ENCODE data around the gene TMEM14A. TPM values are rescaled to one million over a fixed set of nuclear protein-coding genes. Genes with fewer than 3 reads are reported as not detected.
"Not testable (repeated sequence)": the region's sequence is repeated elsewhere in the genome, so short reads cannot be mapped to it uniquely, and the experiment has no call there.

Gene TMEM14A
- total RNA-seq, 1 experiment from 2014 or later = 113 TPM

GRCh38 chr6:52653151-52653550 is 17.8 kb upstream of the TMEM14A start:
- in situ Hi-C loops (cut with HindIII; ENCODE audit: low pct_unique_long_range_greater_than_20kb, low sequenced_read_pairs) = loop anchor here (25.0 kb wide), 2 partner anchors 241 to 366 kb away; partner anchors contain the start of genes EFHC1 and MCM3
- no peak for DNase-seq (ENCODE audit: low read depth)

DNA sequence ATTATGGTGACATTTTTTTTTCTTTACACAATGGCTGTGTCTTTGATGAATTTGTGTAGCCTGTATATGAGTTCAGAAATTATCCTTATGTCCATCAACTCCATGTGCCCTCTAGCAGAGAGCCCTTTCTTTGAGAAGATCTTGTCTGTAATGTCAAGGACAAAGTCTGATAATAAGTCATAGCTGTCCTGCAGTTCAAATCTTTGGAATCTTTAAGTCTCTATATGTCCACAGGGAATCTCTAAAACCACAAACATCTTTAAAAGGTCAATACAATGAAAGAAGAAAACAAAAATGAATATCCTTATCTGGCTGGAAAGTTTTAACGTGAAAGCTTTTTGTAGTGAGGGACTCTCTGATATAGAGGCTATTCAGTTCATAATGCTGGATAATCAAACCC is 16.9 kb upstream of the TMEM14A start:
- no peak for DNase-seq (ENCODE audit: low read depth)
- in situ Hi-C loops (cut with HindIII; ENCODE audit: low pct_unique_long_range_greater_than_20kb, low sequenced_read_pairs) = loop anchor here (25.0 kb wide), 2 partner anchors 242 to 367 kb away; partner anchors contain the start of genes EFHC1 and MCM3

GRCh38 chr6:52654592-52654991 is 16.3 kb upstream of the TMEM14A start:
- in situ Hi-C loops (cut with HindIII; ENCODE audit: low pct_unique_long_range_greater_than_20kb, low sequenced_read_pairs) = loop anchor here (25.0 kb wide), 2 partner anchors 242 to 367 kb away; partner anchors contain the start of genes EFHC1 and MCM3
- no peak for DNase-seq (ENCODE audit: low read depth)

- in situ Hi-C loops (cut with HindIII; ENCODE audit: low pct_unique_long_range_greater_than_20kb, low sequenced_read_pairs) = loop anchor here (25.0 kb wide), 2 partner anchors 244 to 369 kb away; partner anchors contain the start of genes EFHC1 and MCM3
- not testable (repeated sequence) for DNase-seq (ENCODE audit: low read depth)
Observed at GRCh38 chr6:52655941-52656340, 15.0 kb upstream of the TMEM14A start.

GRCh38 chr6:52657870-52658269 is 13.0 kb upstream of the TMEM14A start:
- in situ Hi-C loops (cut with HindIII; ENCODE audit: low pct_unique_long_range_greater_than_20kb, low sequenced_read_pairs) = loop anchor here (25.0 kb wide), 2 partner anchors 246 to 371 kb away; partner anchors contain the start of genes EFHC1 and MCM3
- DNase-seq (ENCODE audit: low read depth) = no peak

GRCh38 chr6:52661551-52661950 is 9.4 kb upstream of the TMEM14A start:
- in situ Hi-C loops (cut with HindIII; ENCODE audit: low pct_unique_long_range_greater_than_20kb, low sequenced_read_pairs) = loop anchor here (25.0 kb wide), 2 partner anchors 249 to 374 kb away; partner anchors contain the start of genes EFHC1 and MCM3
- no peak for DNase-seq (ENCODE audit: low read depth)

DNA sequence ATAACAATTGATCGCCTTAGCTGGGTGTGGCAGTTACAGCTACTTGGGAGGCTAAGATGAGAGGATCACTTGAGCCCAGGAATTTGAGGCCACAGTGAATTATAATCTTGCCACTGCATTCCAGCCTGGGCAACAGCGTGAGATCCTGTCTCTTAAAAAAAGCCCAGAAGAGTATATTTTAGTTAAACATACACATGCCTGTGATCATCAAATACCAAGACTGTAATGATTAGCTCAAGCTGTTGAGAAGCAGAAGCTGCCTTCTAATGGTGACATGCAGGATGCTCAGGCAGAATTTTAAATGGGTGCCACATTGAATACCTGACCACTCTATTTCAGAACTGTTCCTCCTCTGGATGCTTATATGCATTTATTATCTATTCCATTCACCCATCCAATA is 8.9 kb upstream of the TMEM14A start:
- in situ Hi-C loops (cut with HindIII; ENCODE audit: low pct_unique_long_range_greater_than_20kb, low sequenced_read_pairs) = loop anchor here (25.0 kb wide), 2 partner anchors 250 to 375 kb away; partner anchors contain the start of genes EFHC1 and MCM3
- peak; percentile 54 for DNase-seq (ENCODE audit: low read depth)

DNA sequence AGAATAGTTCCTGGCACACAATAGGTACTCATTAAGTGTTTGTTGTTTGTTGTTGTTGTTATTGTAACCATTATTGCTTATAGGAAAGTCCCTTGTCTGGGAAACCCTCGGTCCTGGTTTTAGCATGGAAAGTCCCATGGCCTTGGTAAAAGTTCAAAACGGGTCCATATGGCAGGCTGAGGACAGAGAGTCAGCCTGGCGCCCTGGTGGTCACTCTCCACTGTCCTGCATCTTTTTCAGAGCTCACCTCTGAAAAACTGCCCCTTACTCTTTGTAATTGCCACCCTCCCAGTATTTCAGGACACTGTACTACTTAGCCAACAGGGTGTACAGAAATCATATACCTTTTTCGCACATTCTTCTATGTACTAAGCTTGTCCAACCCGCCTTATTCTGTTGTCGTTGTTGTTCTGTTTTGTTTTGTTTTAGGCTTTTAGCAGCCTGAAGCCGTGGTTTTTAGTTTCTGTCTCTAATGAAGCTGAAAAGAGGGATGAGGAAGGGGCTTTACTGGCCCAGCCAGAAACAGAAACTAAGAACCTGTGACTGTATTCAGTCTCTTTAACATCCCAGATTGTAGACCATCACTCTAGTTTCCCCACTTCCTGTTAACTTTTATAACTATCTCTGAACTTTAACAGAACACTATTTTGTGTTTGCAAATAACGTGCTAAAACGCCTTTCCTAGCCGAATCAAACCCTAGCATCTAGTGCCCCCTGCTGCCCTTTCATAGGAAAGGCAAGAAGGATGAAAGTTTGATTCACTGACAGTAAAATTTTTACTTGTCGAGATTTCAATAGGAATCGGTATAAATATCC is 7.6 kb upstream of the TMEM14A start:
- in situ Hi-C loops (cut with HindIII; ENCODE audit: low pct_unique_long_range_greater_than_20kb, low sequenced_read_pairs) = loop anchor here (25.0 kb wide), 2 partner anchors 251 to 376 kb away; partner anchors contain the start of genes EFHC1 and MCM3
- peak; percentile 70 for DNase-seq (ENCODE audit: low read depth)

DNA sequence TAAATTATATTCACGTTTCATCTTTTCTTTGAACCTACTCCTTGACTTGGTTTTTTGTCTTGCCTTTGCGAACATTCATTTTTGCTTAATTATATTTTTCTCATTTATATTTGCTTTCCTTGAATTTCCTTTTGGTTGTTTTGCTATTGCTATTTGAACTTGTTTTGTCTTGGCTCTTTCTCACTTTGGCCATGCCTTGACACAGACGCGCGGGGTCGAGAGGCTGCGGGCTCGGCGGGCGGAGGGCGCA is 7.1 kb upstream of the TMEM14A start:
- DNase-seq (ENCODE audit: low read depth) = no peak
- in situ Hi-C loops (cut with HindIII; ENCODE audit: low pct_unique_long_range_greater_than_20kb, low sequenced_read_pairs) = loop anchor here (25.0 kb wide), 2 partner anchors 252 to 377 kb away; partner anchors contain the start of genes EFHC1 and MCM3

DNA sequence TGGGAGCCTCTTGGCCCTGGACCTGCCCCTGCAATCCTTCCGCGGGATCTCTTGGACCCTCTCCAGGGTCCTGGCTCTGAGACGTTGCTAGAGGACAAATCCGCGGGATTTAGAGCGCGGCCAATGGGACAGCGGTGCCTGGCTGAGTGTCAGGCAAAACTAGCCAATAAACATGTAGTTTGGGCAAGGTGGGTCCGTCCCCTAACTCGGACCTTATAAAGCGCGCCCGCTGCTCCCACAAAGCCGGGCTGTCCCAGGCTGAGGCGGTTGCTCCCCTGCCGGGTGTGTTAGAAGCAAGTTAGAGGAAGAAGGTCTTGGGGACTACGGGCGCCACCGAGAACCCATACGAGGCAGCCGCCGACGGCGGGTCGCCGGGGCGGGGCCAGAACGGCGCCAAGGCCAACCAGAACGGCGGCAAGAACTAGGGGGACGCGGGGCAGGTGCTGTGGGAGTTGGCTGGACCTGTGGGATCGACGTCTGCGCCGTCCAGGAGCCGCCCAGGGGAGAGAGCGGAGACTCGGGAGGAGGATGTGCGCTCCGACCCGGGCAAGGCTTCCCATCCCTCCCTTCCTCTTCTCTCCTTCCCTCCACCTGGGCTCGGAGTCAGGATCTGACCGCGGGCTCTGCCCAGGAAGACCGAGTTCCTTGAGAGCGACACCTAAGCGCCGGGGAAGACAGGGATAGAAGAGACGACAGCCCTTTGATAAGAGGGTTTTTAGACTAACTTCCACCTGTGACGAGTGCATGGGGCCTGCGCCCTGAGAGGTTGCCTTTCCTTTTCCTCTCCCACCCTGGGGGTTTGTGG is 6.5 kb upstream of the TMEM14A start:
- peak; percentile 92 for DNase-seq (ENCODE audit: low read depth)
- in situ Hi-C loops (cut with HindIII; ENCODE audit: low pct_unique_long_range_greater_than_20kb, low sequenced_read_pairs) = loop anchor here (25.0 kb wide), 2 partner anchors 252 to 377 kb away; partner anchors contain the start of genes EFHC1 and MCM3

DNA sequence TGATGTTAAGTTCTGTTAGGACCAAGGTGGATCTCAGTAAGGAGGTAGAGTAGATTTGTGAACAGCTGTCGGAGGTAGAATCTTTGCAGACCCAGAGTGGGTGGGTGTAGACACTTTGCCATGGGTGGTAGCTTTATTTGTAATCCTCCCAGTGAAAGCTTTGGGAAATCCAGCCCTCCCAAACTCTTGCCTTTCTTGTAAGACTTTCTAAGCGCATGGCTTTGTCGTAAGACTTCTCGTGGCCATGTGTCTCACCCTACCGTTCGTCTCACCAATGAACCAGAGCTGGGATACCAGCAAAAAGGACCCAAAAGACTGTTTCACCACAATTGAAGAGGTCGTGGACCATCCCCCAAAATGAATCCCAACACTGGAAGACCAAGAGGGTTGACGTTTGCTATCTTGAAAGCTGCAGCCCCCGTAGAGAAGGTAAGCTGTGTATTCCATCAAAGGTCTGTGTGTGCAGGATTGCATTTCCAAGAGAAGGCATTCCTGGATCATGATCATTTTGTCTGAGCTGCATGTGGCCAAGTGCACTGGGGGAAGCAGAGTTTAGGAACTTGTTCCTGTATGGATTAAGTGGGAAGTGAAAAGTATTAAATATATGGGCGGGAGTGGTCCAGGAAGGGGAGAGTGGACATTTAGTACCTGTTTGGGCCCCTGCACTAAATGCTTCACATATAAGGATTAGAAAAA is 5.8 kb upstream of the TMEM14A start:
- no peak for DNase-seq (ENCODE audit: low read depth)
- in situ Hi-C loops (cut with HindIII; ENCODE audit: low pct_unique_long_range_greater_than_20kb, low sequenced_read_pairs) = loop anchor here (25.0 kb wide), 2 partner anchors 253 to 378 kb away; partner anchors contain the start of genes EFHC1 and MCM3

GRCh38 chr6:52666071-52666470 is 4.8 kb upstream of the TMEM14A start:
- DNase-seq (ENCODE audit: low read depth) = no peak
- in situ Hi-C loops (cut with HindIII; ENCODE audit: low pct_unique_long_range_greater_than_20kb, low sequenced_read_pairs) = loop anchor here (25.0 kb wide), 2 partner anchors 254 to 379 kb away; partner anchors contain the start of genes EFHC1 and MCM3

DNA sequence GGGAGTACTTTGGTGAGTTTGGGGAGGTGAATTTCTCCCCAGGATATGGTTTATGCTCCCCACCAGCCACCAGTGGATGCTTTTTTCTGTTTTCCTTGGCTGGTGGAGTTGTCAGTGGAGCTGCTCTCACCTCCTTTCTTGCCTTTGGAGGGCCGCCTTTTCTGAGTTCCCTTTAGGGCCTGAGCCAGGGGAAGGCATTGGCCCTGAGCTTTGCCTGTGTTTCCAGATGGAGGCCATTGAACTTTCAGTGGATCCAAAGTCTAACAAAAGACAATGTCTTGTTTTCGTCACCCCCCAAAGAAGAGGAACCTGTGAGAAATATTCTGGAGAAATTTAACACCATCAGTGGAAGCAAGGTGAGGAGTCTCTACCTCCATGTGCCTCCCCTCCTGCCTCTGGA is 4.4 kb upstream of the TMEM14A start:
- in situ Hi-C loops (cut with HindIII; ENCODE audit: low pct_unique_long_range_greater_than_20kb, low sequenced_read_pairs) = loop anchor here (25.0 kb wide), 2 partner anchors 254 to 379 kb away; partner anchors contain the start of genes EFHC1 and MCM3

GRCh38 chr6:52667572-52667971 is 3.3 kb upstream of the TMEM14A start:
- DNase-seq (ENCODE audit: low read depth) = no peak
- in situ Hi-C loops (cut with HindIII; ENCODE audit: low pct_unique_long_range_greater_than_20kb, low sequenced_read_pairs) = loop anchor here (25.0 kb wide), 2 partner anchors 255 to 380 kb away; partner anchors contain the start of genes EFHC1 and MCM3

More for the DNA sequence above, 4.4 kb upstream of the TMEM14A start:
- no peak for DNase-seq (ENCODE audit: low read depth)

GRCh38 chr6:52671676-52672075 is 763 bp downstream of the TMEM14A start:
- in situ Hi-C loops (cut with HindIII; ENCODE audit: low pct_unique_long_range_greater_than_20kb, low sequenced_read_pairs) = loop anchor here (25.0 kb wide), 2 partner anchors 259 to 384 kb away; partner anchors contain the start of genes EFHC1 and MCM3
- no peak for DNase-seq (ENCODE audit: low read depth)

DNA sequence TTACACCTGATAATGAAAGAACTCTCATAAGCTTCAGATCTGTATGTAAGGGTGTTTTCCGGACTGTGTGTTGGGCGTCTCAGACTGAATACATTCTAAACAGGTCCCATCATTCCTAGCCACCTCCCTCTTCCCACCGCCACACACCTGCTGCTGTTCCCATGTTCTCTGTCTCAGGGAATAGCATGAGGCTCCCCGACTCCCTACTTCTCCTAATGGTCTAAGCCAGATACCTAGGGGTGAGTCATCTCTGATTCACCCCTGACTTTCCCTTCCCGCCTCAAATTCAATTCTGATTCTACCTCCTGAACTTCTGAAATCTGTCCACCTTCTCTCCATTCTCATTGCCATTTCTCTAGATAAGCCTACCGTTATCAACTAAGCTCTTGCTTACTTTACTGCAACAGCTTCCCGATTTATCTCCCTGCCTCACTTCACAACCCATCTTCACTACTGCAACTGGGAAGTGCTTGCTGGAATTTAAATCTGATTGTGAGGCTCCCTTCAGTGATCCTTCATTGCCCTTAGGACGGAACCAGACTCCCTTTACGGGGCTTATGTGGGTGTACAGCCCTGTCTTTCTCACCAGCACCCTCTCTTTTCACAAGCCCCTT is 1.6 kb downstream of the TMEM14A start:
- DNase-seq (ENCODE audit: low read depth) = peak; percentile 40
- in situ Hi-C loops (cut with HindIII; ENCODE audit: low pct_unique_long_range_greater_than_20kb, low sequenced_read_pairs) = loop anchor here (25.0 kb wide), 2 partner anchors 260 to 385 kb away; partner anchors contain the start of genes EFHC1 and MCM3

DNA sequence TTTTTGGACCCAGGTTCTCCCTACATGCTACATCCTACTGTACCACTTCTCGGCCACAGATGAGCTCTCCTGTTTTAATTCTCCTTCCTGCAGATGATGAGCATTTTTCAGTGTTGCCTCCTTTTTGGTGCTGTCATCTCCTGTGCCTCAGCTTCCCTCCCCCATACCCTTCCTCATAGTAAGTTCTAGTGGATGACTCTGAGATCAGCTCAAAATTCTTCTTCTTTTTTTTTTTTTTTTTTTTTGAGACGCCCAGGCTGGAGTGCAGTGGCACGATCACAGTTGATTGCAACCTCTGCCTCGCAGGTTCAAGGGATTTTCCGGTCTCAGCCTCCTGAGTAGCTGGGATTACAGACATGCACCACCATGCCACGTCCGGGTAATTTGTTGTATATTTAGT is 3.8 kb downstream of the TMEM14A start:
- in situ Hi-C loops (cut with HindIII; ENCODE audit: low pct_unique_long_range_greater_than_20kb, low sequenced_read_pairs) = loop anchor here (25.0 kb wide), 2 partner anchors 262 to 387 kb away; partner anchors contain the start of genes EFHC1 and MCM3
- no peak for DNase-seq (ENCODE audit: low read depth)
